ENCODE measurements around the gene LAMTOR1. TPM values are rescaled to one million over a fixed set of nuclear protein-coding genes. Genes with fewer than 3 reads are reported as not detected.

The LAMTOR1 gene
- total RNA-seq, 2 experiments from 2014 or later = 61.8 to 64.1 TPM

DNA sequence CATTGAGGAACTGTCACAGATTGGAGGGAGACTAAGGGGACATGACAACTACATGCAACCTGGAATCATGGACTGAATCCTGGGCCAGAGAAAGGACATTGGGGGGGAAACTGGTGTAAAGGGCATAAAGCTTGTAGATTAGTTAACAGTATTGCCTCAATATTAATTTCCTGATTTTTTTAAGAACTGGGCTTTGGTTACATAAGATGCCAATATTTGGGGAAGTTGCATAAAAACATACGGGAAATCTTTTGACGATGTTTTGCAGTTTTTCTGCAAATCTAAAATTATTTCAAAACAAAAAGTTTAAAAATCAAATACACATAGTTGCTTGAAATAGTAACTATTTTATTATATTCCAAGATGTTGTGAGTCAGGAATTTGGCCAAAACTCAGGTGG lies 29.5 kb upstream of the LAMTOR1 start:
- Histone ChIP-seq H3K36me3 (ENCODE audit: insufficient read depth, low read length) (no peaks in the 10 kb centered on the region), H3K4me3 (ENCODE audit: low read depth, low read length, poor library complexity, severe bottlenecking) (no peak overlapping the region), H3K9me3 (ENCODE audit: low read length) (peaks cover 13% of the 10 kb centered on the region), H4K20me1 (ENCODE audit: insufficient read depth, low read length) (no peaks in the 10 kb centered on the region), H3K79me2 (ENCODE audit: insufficient read depth, low read depth, low read length) (no peaks in the 10 kb centered on the region), H3K4me1 (ENCODE audit: insufficient read depth, low read length, poor library complexity, severe bottlenecking) (no peaks in the 10 kb centered on the region), H3K9me2 (ENCODE audit: insufficient read depth, low read length) (no peaks in the 10 kb centered on the region), H2AFZ (ENCODE audit: low read length) (no peak overlapping the region), H3K4me2 (ENCODE audit: low read length) (no peak overlapping the region), H3K27ac (ENCODE audit: low read depth, low read length, poor library complexity, severe bottlenecking) (no peak overlapping the region)
- intact Hi-C loops (cut with micrococcal nuclease; ENCODE audit: unreplicated experiment) = no loop called here
- POLR2A ChIA-PET = no interaction called here
- DNase-seq (ENCODE audit: low spot score) = no peak
- CTCF ChIA-PET (ENCODE audit: unreplicated experiment) = no interaction called here
- no TSS peak for BruUV-seq (replicated peaks)
- TF ChIP-seq EZH2phosphoT487 (IDR thresholded peaks at IDR 0.05; ENCODE audit: borderline replicate concordance, low read depth, low read length) = no peak

DNA sequence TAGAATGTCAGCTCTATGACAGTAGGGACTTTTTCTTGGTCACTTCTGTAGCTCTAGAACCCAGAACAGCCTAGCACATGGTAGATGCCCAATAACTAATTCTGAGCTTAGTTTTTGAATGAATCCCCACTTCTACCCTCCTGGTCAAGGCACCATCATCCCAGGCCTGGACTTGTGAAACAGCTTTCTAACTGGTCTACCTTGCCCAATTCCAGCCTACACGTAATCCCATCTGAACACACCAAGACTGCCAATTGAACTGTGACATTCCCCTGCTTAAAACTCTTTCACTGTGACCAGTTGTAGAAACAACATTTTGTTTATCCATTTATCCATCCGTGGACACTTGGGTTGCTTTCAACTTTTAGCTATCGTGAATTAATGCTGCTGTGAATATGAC lies 26.3 kb upstream of the LAMTOR1 start:
- CTCF ChIA-PET (ENCODE audit: unreplicated experiment) = no interaction called here
- Histone ChIP-seq H3K4me2 (ENCODE audit: low read length) (no peak overlapping the region), H3K79me2 (ENCODE audit: insufficient read depth, low read depth, low read length) (no peaks in the 10 kb centered on the region), H3K9me2 (ENCODE audit: insufficient read depth, low read length) (no peaks in the 10 kb centered on the region), H3K4me3 (ENCODE audit: low read depth, low read length, poor library complexity, severe bottlenecking) (no peak overlapping the region), H3K4me1 (ENCODE audit: insufficient read depth, low read length, poor library complexity, severe bottlenecking) (no peaks in the 10 kb centered on the region), H3K9me3 (ENCODE audit: low read length) (peaks cover 33% of the 10 kb centered on the region), H3K36me3 (ENCODE audit: insufficient read depth, low read length) (no peaks in the 10 kb centered on the region), H4K20me1 (ENCODE audit: insufficient read depth, low read length) (no peaks in the 10 kb centered on the region), H3K27ac (ENCODE audit: low read depth, low read length, poor library complexity, severe bottlenecking) (no peak overlapping the region), H2AFZ (ENCODE audit: low read length) (no peak overlapping the region)
- no peak for DNase-seq (ENCODE audit: low spot score)
- POLR2A ChIA-PET = no interaction called here
- BruUV-seq (replicated peaks) = no TSS peak
- TF ChIP-seq, protein P1, sequence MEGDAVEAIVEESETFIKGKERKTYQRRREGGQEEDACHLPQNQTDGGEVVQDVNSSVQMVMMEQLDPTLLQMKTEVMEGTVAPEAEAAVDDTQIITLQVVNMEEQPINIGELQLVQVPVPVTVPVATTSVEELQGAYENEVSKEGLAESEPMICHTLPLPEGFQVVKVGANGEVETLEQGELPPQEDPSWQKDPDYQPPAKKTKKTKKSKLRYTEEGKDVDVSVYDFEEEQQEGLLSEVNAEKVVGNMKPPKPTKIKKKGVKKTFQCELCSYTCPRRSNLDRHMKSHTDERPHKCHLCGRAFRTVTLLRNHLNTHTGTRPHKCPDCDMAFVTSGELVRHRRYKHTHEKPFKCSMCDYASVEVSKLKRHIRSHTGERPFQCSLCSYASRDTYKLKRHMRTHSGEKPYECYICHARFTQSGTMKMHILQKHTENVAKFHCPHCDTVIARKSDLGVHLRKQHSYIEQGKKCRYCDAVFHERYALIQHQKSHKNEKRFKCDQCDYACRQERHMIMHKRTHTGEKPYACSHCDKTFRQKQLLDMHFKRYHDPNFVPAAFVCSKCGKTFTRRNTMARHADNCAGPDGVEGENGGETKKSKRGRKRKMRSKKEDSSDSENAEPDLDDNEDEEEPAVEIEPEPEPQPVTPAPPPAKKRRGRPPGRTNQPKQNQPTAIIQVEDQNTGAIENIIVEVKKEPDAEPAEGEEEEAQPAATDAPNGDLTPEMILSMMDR (conservative IDR thresholded peaks at IDR 0.05; ENCODE audit: low read length) = no peak
- no peak for TF ChIP-seq EZH2phosphoT487 (IDR thresholded peaks at IDR 0.05; ENCODE audit: borderline replicate concordance, low read depth, low read length)
- intact Hi-C loops (cut with micrococcal nuclease; ENCODE audit: unreplicated experiment) = no loop called here

DNA sequence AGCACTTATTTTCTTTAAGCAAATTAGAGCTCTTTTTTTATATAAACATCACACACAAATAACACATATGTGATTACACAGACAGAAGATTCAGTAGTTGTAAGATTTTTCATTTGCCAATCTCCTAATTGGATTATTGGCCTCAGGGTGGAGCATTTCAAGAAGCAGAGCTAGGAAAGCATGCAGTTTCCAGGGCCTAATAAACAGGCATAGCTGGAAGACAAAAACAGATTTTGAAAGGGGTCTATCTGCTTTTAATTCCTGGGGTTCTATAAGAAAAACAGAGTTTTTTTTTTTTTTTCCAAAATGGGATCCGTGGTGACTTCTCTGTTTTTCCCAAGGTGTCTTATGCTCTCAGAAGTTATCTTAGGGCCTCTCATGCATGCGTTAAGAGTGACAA lies 24.8 kb upstream of the LAMTOR1 start:
- no peaks in the 10 kb centered on the region for H4K20me1 ChIP-seq (ENCODE audit: insufficient read depth, low read length)
- no peaks in the 10 kb centered on the region for H3K36me3 ChIP-seq (ENCODE audit: insufficient read depth, low read length)
- H3K4me2 ChIP-seq (ENCODE audit: low read length) = no peak overlapping the region
- H3K79me2 ChIP-seq (ENCODE audit: insufficient read depth, low read depth, low read length) = no peaks in the 10 kb centered on the region
- no peak for DNase-seq (ENCODE audit: low spot score)
- H3K4me1 ChIP-seq (ENCODE audit: insufficient read depth, low read length, poor library complexity, severe bottlenecking) = no peaks in the 10 kb centered on the region
- ChIA-PET CTCF (ENCODE audit: unreplicated experiment) (no interaction called here), POLR2A (no interaction called here)
- peaks cover 33% of the 10 kb centered on the region for H3K9me3 ChIP-seq (ENCODE audit: low read length)
- H3K27ac ChIP-seq (ENCODE audit: low read depth, low read length, poor library complexity, severe bottlenecking) = no peak overlapping the region
- H3K4me3 ChIP-seq (ENCODE audit: low read depth, low read length, poor library complexity, severe bottlenecking) = no peak overlapping the region
- TF ChIP-seq, protein P1 (conservative IDR thresholded peaks at IDR 0.05; ENCODE audit: low read length) = 0 out of 2 replicates have a peak, but pooled peaks have one; percentile 11
- TF ChIP-seq EZH2phosphoT487 (IDR thresholded peaks at IDR 0.05; ENCODE audit: borderline replicate concordance, low read depth, low read length) = no peak
- H2AFZ ChIP-seq (ENCODE audit: low read length) = no peak overlapping the region
- intact Hi-C loops (cut with micrococcal nuclease; ENCODE audit: unreplicated experiment) = no loop called here
- BruUV-seq (replicated peaks) = no TSS peak
- no peaks in the 10 kb centered on the region for H3K9me2 ChIP-seq (ENCODE audit: insufficient read depth, low read length)
